GM20000 (cell line): ENCODE results near the gene TTC29.
"Not testable (repeated sequence)": the region's sequence is repeated elsewhere in the genome, so short reads cannot be mapped to it uniquely, and the experiment has no call there.

Experiments used
- DNase-seq: peaks from one replicate; pipeline ENCODE4 v3.0.0; 2012; ENCODE audit warnings: low spot score
- TF ChIP-seq, protein P1 (sequence below): IDR thresholded peaks from 2 replicates; pipeline ENCODE4 v1.5.1; 2012; ENCODE audit warnings: mild to moderate bottlenecking, control low read depth; ENCODE audit errors: extremely low read depth, missing control alignments

TTC29 gene

GRCh38 chr4:146840731-146841130 lies 104.9 kb downstream of the TTC29 start:
- no peak for DNase-seq
- TF ChIP-seq, protein P1, sequence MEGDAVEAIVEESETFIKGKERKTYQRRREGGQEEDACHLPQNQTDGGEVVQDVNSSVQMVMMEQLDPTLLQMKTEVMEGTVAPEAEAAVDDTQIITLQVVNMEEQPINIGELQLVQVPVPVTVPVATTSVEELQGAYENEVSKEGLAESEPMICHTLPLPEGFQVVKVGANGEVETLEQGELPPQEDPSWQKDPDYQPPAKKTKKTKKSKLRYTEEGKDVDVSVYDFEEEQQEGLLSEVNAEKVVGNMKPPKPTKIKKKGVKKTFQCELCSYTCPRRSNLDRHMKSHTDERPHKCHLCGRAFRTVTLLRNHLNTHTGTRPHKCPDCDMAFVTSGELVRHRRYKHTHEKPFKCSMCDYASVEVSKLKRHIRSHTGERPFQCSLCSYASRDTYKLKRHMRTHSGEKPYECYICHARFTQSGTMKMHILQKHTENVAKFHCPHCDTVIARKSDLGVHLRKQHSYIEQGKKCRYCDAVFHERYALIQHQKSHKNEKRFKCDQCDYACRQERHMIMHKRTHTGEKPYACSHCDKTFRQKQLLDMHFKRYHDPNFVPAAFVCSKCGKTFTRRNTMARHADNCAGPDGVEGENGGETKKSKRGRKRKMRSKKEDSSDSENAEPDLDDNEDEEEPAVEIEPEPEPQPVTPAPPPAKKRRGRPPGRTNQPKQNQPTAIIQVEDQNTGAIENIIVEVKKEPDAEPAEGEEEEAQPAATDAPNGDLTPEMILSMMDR: no peak

- no peak for DNase-seq
- TF ChIP-seq, protein P1: no peak
Observed at GRCh38 chr4:146835096-146835495, 110.6 kb downstream of the TTC29 start.

DNA sequence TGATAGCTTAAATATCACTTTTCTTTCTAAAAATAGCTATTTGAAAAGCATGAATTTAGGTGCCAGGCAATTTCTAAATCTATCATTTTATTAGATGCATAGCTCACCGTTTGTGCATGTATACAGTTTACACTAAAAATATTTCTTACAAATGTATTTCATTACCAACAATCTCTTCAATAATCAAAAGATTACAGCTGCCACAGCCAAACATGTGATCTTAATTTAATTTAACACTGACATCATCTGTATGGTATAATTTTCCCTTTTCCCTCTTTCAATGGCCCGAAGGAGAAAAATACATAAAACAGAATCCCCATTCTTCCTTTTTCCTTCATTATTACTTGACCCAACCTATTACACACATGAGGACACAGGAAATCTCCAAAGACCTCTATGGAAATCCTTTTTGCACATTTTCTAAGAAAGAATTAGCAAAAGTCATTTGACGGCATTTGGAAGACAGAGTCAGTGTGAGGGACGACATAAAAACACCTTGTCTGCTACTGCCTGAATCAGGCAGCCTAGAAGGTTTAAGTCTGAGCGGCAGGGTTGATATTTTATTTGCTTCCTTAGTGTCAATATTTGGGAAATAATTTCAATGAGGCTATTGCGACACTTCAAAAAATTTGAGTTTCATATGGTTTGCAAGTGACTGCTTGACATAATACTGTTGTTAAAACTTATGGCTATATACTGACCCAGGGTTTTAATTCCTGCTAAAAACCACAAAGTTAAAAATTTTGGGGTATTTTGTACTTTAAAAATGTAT lies 111.2 kb downstream of the TTC29 start:
- DNase-seq: no peak
- TF ChIP-seq, protein P1: no peak

DNA sequence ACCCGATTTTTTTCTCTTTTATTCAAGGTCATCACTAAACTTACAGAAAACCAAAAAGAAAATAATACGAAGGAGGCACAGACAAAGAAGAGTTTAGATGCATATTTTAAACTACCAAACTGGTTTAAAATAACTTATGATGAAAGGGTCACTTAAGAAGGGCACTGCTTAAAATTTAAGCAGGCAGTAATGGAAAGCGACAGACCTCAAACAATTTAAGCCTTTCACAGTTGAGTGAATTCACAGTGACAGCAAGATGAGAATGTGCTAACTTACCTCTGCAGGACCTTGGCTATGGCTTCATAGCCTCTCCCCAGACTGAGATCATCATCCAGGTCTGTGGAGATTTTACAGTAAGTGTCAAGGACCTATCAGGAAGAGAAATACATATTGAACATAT lies 112.1 kb downstream of the TTC29 start:
- DNase-seq: no peak
- TF ChIP-seq, protein P1: no peak

DNA sequence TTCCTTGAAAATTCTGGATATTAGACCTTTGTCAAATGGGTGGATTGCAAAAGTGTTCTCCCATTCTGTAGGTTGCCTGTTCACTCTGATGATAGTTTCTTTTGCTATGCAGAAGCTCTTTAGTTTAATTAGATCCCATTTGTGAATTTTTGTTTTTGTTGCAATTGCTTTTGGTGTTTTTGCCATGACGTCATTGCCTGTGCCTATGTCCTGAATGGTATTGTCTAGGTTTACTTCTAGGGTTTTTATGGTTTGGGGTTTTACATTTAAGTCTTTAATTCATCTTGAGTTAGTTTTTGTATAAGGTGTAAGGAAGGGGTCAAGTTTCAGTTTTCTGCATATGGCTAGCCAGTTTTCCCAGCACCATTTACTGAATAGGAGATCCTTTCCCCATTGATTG lies 122.7 kb downstream of the TTC29 start:
- not testable (repeated sequence) for DNase-seq

- TF ChIP-seq, protein P1: no peak
- no peak for DNase-seq
Observed at GRCh38 chr4:146814750-146815149, 130.9 kb downstream of the TTC29 start.

DNA sequence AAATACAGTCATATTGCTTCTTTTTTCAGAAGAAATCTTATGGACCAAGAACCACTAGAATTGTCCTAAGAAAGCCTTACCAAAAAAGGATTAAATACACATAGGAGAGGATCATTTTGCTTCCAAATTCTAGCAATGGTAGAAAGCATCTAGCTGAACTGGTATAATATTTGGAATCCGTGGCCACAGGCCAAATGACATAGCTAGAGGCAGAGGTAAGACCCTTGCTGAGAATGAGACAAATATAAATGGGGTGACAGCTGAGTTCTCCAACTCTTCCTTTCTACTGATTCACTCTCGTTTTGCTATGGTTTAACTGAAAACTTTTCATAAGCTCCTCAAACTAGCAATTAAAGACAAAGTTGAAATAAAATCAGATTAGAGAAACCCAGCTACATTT lies 150.0 kb downstream of the TTC29 start:
- DNase-seq: no peak
- TF ChIP-seq, protein P1: no peak

DNA sequence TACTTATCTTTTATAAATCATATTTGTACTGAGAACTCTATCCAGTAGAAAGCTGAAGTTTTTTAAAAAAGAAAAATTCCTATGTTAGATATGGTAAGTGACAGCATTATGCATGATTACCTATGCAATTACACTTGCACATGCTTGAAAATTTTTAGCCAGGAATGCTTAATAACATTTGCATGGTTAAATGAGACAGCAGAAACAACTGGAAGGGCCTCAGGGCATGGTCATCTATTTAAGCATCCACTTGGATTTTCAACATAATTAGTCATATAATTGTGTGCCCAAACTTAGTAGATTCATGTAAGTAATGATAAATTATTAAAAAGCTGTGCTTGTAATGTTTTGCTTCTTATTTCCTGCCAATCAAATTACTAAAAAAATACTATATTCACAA lies 151.9 kb downstream of the TTC29 start:
- no peak for DNase-seq
- TF ChIP-seq, protein P1: no peak
